GM23338 (cell line): ENCODE measurements around the gene CHRNA3.

Experiments used
- CTCF ChIP-seq, 2 experiments: fragments of 200-600 bp in 1 of 2; sonication (generic) in 1 of 2; conservative IDR thresholded peaks; 2 replicates each; pipeline versions ENCODE4 v1.5.1 to v1.6.1; 2016 to 2017; ENCODE audit warnings: antibody characterized with exemption in 2 of 2, low read depth in 2 of 2, mild to moderate bottlenecking in 2 of 2, moderate library complexity in 1 of 2
- EZH2 ChIP-seq: fragments of 200-600 bp; sonication (generic); IDR thresholded peaks from one replicate; pipeline ENCODE4 v1.8.0; 2017; ENCODE audit warnings: antibody characterized with exemption, mild to moderate bottlenecking, low read depth; ENCODE audit not compliant: unreplicated experiment
- POLR2AphosphoS5 ChIP-seq: IDR thresholded peaks from 2 replicates; pipeline ENCODE4 v1.6.1; 2016; ENCODE audit warnings: antibody characterized with exemption, low read depth

GRCh38 chr15:78625606-78626280 lies 4.9 kb upstream of the CHRNA3 start:
- TF ChIP-seq CTCF (conservative IDR thresholded peaks at IDR 0.05; ENCODE audit: low read depth in 2 of 2) (no peak), POLR2AphosphoS5 (no peak), EZH2 (no peak)
